Stimulated activated naive CD4-positive, alpha-beta T cell (primary cell): ENCODE results near the gene SNCA.

Experiments used
- DNase-seq, 6 experiments: peaks; one replicate each; lab custom pipeline; 2025; lab: John Stamatoyannopoulos, UW

SNCA gene

GRCh38 chr4:89836897-89837384, at the start of gene SNCA:
Gene SNCA (minus strand): TSS chr4:89837161. CDS start chr4:89835667, 1,494 bp downstream.
- DNase-seq = peak in 5 of 6 experiments; percentile 4 to 35 (median 6)

GRCh38 chr4:89879215-89879614, 42.3 kb upstream of the SNCA start:
- no peak for DNase-seq

- DNase-seq = no peak
Measured at GRCh38 chr4:89878611-89879010, 41.6 kb upstream of the SNCA start.

- DNase-seq = no peak
Measured at GRCh38 chr4:89876548-89876947, 39.6 kb upstream of the SNCA start.

- DNase-seq = no peak
Measured at GRCh38 chr4:89871211-89871610, 34.2 kb upstream of the SNCA start.

- peak in 2 of 6 experiments; percentile 1 to 7 for DNase-seq
Measured at GRCh38 chr4:89868999-89869589, 32.1 kb upstream of the SNCA start.

GRCh38 chr4:89868276-89868675, 31.3 kb upstream of the SNCA start:
- DNase-seq = no peak

GRCh38 chr4:89863533-89863932, 26.6 kb upstream of the SNCA start:
- DNase-seq = no peak

- DNase-seq = no peak
Measured at GRCh38 chr4:89860971-89861370, 24.0 kb upstream of the SNCA start.

- no peak for DNase-seq
Measured at GRCh38 chr4:89855236-89855635, 18.3 kb upstream of the SNCA start.

GRCh38 chr4:89847571-89848325, 10.8 kb upstream of the SNCA start:
- DNase-seq = no peak

- DNase-seq = no peak
Measured at GRCh38 chr4:89839558-89839957, 2.6 kb upstream of the SNCA start.

- DNase-seq = peak in 1 of 6 experiments; percentile 4
Measured at GRCh38 chr4:89837993-89838390, 1.0 kb upstream of the SNCA start.

GRCh38 chr4:89837385-89837992, 528 bp upstream of the SNCA start:
- peak in 2 of 6 experiments; percentile 6 to 34 for DNase-seq

- no peak for DNase-seq
Measured at GRCh38 chr4:89836031-89836745, 773 bp downstream of the SNCA start.

GRCh38 chr4:89835413-89835812, 1.5 kb downstream of the SNCA start:
- DNase-seq = no peak

GRCh38 chr4:89834486-89835209, 2.3 kb downstream of the SNCA start:
- DNase-seq = no peak

GRCh38 chr4:89829470-89830138, 7.4 kb downstream of the SNCA start:
- peak in 5 of 6 experiments; percentile 0 to 66 (median 55) for DNase-seq

GRCh38 chr4:89823416-89823815, 13.5 kb downstream of the SNCA start:
- DNase-seq = no peak

GRCh38 chr4:89821612-89822011, 15.3 kb downstream of the SNCA start:
- no peak for DNase-seq

GRCh38 chr4:89820010-89820409, 17.0 kb downstream of the SNCA start:
- no peak for DNase-seq
